GM21515 (cell line): ENCODE data around the gene ZC3H10.

Source experiments
- ATAC-seq: cut with Tn5 transposase; IDR thresholded peaks from one replicate; pipeline ENCODE4 v1.9.1; 2021; ENCODE audit not compliant: unreplicated experiment

Gene ZC3H10

DNA sequence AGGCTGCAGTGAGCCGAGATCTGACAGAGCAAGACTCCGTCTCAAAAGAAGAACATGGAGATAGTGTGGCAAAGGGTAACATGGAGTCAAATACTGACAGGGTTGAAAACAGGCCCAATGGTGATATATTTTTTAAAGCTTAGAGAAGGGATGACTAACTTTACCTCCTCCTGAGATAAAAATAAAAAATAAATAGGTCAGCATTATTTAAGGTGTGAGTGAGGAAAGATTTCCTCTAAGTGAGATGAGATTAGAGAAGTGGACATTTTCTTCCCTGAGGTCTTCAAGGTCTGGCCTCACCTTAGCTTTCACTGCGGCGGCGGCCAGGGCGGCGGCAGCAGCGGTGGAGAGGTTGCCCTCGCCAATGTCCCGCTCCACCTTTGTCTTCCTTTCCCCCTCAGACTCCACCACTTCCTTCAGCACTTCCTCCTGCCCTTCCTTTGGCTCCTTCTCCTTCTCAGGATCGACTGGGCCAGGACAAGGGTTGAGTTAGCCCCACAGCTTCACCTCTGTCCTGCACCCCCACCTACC is 51.2 kb downstream of the ZC3H10 start:
- ATAC-seq: no peak

DNA sequence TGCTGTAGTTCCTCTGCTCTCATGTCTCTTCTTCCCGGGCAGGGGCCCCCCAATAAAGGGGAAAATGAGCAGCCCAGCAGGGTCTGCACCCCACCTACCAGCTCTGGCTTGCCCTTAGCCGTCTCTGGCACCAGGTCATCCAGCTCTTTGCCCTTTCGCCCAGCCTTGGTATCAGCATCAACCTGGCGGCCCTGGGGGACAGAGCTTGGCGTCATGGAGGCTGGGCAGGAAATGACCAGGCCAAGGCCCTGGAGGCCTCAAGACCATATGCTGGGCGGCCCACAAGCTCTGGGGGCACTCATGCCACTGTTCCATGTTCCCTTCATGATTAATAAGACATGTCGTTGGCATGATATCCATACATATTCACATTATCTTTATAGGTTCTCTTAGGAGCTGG is 54.8 kb downstream of the ZC3H10 start:
- no peak for ATAC-seq
